Right ventricle myocardium superior (tissue), 1 donor: ENCODE measurements around the gene CYP3A7. TPM values are rescaled to one million over a fixed set of nuclear protein-coding genes. Genes with fewer than 3 reads are reported as not detected.
"Not testable (repeated sequence)": the region's sequence is repeated elsewhere in the genome, so short reads cannot be mapped to it uniquely, and the experiment has no call there.

Experiments used
- ATAC-seq: fragments of 200-7000 bp; cut with Tn5 transposase; one replicate; pipeline ENCODE4 v1.9.1; 2020; ENCODE audit warnings: mild to moderate bottlenecking; ENCODE audit not compliant: poor library complexity
- DNase-seq: peaks from one replicate; pipeline ENCODE4 v3.0.0-alpha.2; 2020
- intact Hi-C: fragments of 100-400 bp; cut with DNase I; formaldehyde crosslinking; loops from one replicate; pipeline ENCODE4 v1.11.2; 2022
- long read RNA-seq: library from polyadenylated mRNA; unstranded; transcript quantifications from one replicate; pipeline ENCODE4 v2.0.0, GENCODE V29; 2021
- total RNA-seq: library from RNA; stranded (reverse); fragmentation: NEBNext Ultra II Directional; extraction: Animal tissue kit (Norgen Biotek cat#: 25700); gene quantifications from one replicate; pipeline ENCODE4 v1.2.1, GENCODE V29; 2021
- donor health status: DM: no; HTN: yes; CAD: no; lungs with severe emphysema.

CYP3A7 gene
- not detected for total RNA-seq
- long read RNA-seq: 0 reads

- DNase-seq: no peak
- intact Hi-C loops: no loop called here
- ATAC-seq: no peak
These were observed at the start of gene CYP3A7 for GRCh38 chr7:99734987-99735386. TSS of gene CYP3A7 (minus strand) at chr7:99735196. CDS start at chr7:99735093, 103 bp downstream.

GRCh38 chr7:99784007-99784406 is 49.0 kb upstream of the CYP3A7 start, which contains the start of gene CYP3A4:
TSS of gene CYP3A4 (minus strand) at chr7:99784184. CDS start at chr7:99784081, 103 bp downstream.
- DNase-seq (no peak), ATAC-seq (no peak)
- intact Hi-C loops: no loop called here

DNA sequence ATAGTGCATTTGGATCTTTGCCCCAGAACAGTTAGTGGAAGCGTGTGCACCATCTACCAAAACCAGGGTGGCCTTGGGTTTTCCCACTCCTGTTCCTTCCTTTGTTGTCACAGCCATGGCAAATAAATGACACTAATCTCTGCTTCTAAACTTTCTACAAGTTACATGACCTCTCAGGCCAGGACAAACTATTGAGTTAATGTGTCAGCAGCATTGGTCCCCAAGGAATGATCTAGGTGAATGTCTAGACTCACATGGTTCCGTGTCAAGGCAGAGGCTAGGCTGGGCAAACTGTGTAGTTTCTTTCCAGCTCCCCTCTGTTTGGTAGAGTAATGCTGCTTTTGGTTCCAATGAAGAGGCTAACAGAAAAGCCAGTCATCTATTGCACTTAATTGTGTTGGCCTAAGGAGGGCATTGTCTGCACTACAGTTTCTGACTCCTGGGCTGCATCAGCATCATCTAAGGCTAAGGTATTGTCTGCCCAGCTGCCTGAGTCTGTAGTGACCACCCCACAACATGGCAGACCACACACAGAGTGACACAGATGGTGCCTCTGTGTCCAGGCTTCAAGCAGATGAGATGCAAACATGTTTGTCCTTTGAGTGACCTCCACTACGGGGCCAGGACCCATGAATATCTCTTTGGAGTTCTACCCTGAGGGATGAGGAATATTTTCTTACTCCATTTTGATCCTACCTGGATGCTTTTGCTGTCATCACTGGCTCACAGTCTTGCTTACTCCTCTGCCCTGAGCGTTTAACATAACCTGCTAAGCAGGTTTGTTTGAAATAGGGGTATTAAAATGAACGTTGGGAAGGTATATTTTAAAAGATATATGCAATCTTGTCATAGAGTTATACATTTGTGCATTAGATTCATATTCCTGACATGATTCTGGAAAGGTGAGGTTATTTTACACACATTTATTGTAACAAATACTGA is 47.3 kb upstream of the CYP3A7 start:
- ATAC-seq (no peak), DNase-seq (no peak)
- intact Hi-C loops: no loop called here

DNA sequence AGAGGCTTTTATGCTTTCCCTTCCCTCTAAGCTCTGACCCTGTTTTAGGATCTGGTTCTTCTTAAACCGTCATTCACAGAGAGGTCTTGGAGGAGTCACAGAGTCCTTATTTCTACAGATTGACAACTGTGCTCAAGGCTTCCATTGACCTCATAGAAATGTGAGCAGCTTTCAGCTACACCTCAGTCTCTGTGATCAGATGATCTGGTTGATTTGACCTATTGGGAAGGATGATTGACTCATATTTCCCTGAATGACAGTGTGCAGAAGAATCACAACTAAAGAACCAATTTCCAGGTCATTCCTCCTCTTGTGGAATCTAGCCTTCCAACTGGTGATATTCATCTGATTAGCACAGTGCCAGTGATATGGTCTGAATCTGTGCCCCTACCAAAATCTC is 45.6 kb upstream of the CYP3A7 start:
- intact Hi-C loops: no loop called here
- DNase-seq (no peak), ATAC-seq (no peak)

GRCh38 chr7:99779949-99780348 is 45.0 kb upstream of the CYP3A7 start:
- ATAC-seq: no peak
- intact Hi-C loops: no loop called here
- DNase-seq: no peak

- DNase-seq (no peak), ATAC-seq (no peak)
- intact Hi-C loops: no loop called here
These were observed 43.9 kb upstream of the CYP3A7 start for GRCh38 chr7:99778880-99779279.

- DNase-seq, ATAC-seq, intact Hi-C loops: not testable (repeated sequence)
These were observed 38.4 kb upstream of the CYP3A7 start for GRCh38 chr7:99773395-99773794.

DNA sequence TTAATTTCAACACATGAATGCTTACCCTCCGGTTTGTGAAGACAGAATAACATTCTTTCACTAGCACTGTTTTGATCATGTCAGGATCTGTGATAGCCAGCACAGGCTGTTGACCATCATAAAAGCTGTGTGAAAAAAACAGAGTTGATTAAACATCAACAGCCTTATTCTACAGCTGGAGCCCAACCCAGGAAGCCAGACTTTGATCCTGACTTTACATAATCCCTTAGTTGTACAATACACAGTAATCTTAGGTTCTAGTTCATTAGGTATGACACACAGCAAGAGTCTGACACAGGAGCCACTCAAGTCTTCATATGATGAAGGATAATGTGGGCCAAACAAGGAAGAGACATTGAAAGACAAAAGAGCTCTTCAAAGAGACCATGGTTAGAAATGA is 37.6 kb upstream of the CYP3A7 start:
- intact Hi-C loops: no loop called here
- DNase-seq: no peak
- ATAC-seq: no peak

- ATAC-seq, intact Hi-C loops, DNase-seq: not testable (repeated sequence)
These were observed 34.5 kb upstream of the CYP3A7 start for GRCh38 chr7:99769494-99769893.

DNA sequence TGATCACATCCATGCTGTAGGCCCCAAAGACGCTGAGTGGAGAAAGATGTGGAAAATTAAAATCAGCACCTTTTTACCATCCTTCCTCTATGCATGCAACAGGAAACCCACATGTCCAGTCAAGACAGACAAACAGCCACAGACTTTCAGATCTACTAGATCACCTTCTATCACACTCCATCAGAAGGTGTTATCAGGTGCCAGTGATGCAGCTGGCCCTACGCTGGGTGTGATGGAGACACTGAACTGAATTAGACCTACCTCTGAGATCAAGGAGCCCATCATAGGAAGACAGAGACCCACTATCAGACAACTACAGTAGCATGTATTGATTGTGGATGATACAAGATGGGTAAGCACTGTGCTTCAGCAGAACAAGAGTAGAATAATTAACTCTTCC is 33.5 kb upstream of the CYP3A7 start:
- ATAC-seq: no peak
- intact Hi-C loops: no loop called here
- no peak for DNase-seq

GRCh38 chr7:99767662-99768061 is 32.7 kb upstream of the CYP3A7 start:
- ATAC-seq (no peak), DNase-seq (no peak)
- intact Hi-C loops: no loop called here

- ATAC-seq: no peak
- DNase-seq: no peak
- intact Hi-C loops: no loop called here
These were observed 31.6 kb upstream of the CYP3A7 start for GRCh38 chr7:99766484-99767099.

DNA sequence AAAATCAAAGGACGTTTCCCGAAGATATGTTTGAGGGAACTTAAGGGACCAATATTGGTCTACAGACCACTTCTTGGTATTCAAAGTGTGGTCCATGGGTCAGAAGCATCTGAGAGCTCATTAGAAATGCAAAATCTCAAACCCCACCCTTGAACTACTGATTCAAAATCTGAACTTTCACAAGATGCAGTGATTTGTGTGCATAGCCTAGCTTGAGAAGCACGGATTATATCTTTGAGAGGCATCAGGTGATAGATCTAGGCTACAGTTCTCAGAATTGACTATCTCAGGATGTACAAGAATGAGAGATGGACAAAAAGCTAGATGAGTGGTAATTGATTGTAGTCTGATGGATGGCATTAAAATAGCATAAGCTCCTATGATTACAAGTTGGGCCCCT is 29.5 kb upstream of the CYP3A7 start:
- intact Hi-C loops: no loop called here

DNA sequence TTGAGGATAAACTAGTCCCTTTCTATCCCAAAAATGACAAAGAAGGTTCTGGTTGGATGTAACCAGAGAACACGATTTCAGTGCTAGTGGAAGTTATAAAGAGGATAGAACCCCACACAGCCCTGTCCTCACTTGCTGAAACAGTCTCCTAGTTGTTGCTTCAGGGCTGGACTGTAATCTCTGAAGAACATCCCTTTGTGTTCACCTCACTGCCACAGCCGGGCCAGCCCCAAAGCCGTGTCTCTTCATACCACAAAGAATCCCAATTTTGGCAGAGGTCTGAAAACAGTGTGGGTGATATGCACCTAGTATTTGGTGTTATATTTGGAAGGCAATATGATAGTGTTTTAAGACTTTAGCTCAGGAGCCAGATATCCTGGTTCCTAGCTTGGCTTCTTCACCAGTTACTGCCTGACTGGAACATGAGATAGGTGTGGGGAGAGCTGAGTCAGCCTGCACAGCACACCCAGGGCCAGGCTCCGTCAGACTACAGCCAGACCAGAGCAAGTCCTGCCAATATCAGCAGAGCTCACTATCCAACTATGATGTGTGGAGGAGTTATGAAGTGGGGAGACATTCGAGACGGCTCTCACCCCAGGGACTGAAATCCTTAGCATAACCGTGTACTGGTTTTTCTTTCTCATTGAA is 27.8 kb upstream of the CYP3A7 start:
- peak; percentile 54 for DNase-seq
- ATAC-seq: peak; percentile 93
- intact Hi-C loops: no loop called here

More for the DNA sequence above, 29.5 kb upstream of the CYP3A7 start:
- DNase-seq (no peak), ATAC-seq (no peak)

- intact Hi-C loops: no loop called here
- ATAC-seq (no peak), DNase-seq (no peak)
These were observed 20.1 kb upstream of the CYP3A7 start for GRCh38 chr7:99755085-99755484.

GRCh38 chr7:99752356-99752755 is 17.4 kb upstream of the CYP3A7 start:
- ATAC-seq: no peak
- intact Hi-C loops: no loop called here

DNA sequence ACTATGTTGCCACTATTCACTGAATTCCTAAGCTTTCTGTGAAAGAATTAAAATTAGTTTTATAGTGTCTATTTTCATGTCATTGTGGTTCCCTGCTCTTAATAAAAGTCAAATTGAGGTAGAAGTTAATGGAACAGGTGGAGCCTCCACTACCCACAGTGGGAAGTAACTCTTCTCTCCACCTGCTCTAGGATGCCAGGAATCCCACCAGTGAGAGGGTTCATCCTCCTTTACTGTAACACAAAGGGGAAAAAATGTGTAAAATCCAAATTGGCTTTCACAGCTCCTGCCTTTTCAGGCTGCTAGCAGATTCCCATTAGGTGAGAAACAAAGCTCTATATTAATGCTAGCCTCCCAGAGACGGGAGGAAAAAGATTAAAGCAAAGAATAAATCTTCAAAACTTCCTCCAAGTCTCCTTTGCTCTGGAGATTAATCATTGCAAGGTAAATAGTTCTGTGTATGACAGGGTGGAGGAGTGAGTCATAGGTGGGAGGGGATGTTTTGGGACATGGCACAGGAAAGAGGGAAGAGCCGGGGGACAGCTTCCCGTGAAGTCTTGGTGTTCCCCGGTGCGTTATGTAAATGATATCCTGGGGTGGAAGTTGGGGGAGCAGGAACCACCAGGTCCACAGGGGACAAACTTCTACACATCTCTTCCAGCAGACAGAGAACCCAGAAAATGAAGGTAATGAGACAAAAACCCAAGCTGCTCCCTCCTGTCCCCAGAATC is 16.5 kb upstream of the CYP3A7 start:
- DNase-seq, intact Hi-C loops, ATAC-seq: not testable (repeated sequence)

More at GRCh38 chr7:99752356-99752755, 17.4 kb upstream of the CYP3A7 start:
- DNase-seq: no peak

GRCh38 chr7:99748846-99749579 is 14.0 kb upstream of the CYP3A7 start:
- DNase-seq: no peak
- ATAC-seq: no peak
- intact Hi-C loops: no loop called here
